GM20431 (cell line): ENCODE results near the gene LTA4H.

Experiments used
- in situ Hi-C: fragments of 300-500 bp; cut with MseI, MboI; formaldehyde crosslinking; loops from one replicate; pipeline ENCODE4 v1.15.0; 2020; ENCODE audit warnings: low sequenced_read_pairs; ENCODE audit not compliant: unreplicated experiment

The LTA4H gene

DNA sequence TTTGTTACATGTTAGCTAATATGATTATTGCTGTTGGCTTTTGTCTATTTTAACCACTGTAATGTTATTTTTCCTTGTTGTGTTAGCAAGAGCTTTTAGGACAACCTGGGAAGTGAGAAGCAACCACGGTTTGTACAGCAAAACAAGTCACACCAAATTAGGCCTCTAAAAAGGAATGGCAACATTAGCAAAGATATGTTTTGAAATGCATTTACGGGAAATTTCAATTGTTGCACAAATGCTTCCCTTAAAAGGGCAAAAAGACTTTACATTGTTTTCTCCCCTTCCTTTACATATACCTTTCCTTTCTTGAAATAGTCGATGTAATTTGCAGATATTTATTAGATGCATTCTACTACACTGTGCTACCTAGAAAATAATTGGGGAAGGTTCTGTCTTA, 4.1 kb upstream of the LTA4H start:
- in situ Hi-C loops: no loop called here

DNA sequence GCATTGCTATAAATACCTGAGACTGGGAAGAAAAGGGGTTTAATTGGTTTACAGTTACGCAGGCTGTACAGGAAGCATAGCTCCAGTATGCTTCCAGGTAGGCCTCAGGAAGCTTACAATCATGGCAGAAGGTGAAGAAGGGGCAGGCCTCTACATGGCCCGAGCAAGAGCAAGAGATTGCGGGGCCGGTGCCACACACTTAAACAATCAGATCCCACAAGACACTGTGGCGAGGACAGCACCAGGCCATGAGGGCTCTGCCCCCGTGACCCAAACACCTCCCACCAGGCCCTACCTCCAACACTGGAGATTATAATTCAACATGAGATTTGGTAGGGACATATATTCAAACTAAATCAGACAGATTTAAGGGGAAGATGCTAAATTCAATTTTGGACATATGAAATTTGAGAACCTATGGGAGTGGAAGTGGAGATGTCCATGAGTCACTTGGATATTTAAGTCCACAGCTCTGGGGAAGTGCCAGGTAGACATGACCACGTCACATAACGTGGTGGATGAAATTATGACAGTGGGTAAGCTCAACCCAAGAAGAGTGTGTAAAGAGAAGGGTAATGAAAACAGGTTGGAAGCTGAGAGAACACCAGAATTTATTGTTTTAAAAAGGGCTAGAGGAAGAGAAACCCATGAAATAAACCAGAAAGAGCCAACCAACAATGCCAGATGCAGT, 1.5 kb upstream of the LTA4H start:
- in situ Hi-C loops: no loop called here

DNA sequence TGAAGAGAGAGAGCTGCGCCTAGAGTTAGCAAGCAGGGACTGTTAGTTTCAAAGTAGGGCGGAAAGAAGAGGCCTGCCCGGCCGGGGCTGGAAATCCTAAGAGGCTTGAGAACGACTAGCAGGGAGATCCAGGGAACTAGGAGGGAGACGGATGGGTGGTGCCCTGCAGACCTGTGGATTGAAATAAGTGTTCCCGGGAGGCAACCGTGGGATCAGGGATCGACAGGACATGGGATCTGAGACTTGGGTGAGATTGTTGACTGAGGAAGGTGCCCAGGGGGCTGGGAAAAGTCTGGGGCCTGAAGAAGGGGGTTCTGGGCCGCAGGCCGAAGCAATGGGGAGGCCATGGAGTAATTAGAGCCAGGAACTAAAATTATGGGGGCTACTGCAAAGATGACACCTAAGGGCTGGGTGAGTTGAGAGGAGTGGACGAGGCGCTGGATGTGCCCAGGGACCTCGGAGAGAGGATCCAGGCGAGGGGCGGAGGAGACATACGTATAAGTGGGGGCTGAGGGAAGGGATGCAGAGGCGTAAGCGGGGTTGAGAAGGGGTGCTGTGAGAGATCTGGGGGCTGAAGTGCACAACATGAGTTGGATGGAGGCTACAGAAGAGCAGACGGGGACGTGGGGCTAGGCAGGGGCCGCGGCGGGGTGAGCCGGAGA, 635 bp downstream of the LTA4H start:
- in situ Hi-C loops: no loop called here

DNA sequence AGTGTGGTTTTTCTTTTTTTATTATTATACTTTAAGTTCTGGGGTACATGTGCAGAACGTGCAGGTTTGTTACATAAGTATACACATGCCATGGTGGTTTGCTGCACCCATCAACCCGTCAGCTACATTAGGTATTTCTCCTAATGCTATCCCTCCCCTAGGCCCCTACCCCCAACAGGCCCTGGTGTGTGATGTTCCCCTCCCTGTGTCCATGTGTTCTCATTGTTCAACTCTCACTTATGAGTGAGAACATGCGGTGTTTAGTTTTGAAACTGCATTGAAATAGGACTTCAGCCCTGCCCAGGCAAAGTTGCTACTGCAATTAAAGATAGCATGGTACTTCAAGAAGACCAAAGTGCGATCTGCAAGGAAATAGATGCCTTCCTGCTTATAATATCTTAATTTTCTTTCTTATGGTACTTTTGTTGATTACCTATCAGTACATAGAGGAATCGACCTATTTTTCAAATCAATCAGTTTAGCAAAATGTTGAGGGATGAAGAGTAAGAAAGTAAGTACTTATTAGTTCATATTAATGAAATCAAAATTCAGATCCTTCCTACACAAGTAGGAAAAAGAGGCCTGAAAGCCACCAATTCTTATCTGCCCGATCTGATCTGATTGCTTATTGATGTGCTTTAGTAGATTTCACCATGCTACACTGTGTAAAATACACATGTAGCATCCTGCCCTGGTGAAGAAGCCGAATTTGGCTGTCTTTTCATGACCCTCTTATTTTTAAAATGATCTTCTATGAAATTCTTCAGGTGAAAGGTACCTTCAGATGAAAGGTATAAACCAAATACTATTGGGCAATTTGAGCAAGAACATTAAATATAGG, 1.6 kb downstream of the LTA4H start:
- in situ Hi-C loops: no loop called here

DNA sequence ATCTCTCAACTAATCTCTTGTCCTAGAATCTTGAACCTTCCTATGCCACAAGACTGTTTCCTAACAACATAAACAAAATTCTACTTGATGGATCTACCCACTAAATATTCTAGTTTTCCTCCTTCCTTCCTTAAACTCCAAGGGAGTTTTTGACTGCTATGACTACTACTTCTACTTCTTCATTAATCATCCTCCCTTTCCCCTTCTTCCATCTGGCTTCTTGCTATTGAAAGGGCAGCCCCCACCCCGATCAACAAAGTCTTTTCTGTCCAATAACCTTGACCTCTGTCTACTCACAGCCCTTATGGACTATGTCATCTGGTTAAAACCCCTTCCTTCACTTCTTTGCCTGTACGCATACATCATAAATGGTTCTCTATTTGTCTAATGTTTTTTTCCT, 5.6 kb downstream of the LTA4H start:
- in situ Hi-C loops: no loop called here

DNA sequence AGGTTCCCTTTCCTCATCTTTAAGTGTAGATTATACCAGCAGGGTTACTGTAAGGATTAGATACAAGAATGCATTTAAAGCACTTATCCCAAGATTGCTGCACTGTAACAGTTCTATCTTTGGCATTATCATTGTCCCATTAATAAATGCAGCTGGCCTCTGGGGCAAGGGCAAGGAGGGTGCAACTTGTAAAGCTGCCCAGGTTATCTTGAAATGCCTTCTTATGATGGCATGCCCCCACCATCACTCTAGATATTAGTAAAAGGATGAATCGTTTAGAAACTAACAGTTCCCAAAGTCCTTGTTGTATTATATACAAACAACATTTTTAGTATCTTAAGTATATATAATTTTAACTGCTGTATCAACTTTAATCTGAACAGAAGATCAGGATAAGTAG, 6.8 kb downstream of the LTA4H start:
- in situ Hi-C loops: no loop called here

DNA sequence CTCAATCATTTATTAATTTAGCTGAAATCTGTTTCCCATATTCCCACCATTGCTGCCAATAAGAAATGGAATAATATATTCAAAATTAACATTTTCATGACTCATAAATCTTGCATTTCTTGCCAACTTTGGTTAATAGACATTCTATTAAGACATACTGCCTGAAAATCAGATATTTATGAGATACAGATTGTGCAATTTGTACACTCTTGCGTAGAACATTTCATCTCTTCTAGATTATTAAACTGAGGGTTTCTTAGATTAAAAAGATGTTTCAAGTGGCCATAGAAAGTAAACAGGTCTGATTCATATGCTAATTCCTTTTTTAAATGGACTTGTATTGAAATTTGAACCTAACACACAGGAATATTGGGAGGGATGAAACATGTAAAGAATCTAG, 9.1 kb downstream of the LTA4H start:
- in situ Hi-C loops: no loop called here

DNA sequence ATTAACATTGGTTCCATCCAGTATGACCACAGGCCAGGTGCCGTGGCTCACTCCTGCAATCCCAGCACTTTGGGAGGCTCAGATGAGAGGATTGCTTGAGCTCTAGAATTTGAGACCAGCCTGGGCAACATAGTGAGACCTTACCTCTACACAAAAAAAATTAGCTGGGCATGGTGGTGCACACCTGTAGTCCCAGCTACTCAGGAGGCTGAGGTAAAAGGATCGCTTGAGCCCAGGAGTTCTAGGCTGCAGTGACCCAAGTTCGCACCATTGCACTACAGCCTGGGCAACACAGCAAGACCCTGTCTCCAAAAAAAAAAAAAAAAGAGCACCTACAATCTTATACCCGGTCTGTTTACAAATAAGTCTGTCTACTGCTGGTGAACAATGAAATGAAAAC, 9.9 kb downstream of the LTA4H start:
- in situ Hi-C loops: no loop called here

DNA sequence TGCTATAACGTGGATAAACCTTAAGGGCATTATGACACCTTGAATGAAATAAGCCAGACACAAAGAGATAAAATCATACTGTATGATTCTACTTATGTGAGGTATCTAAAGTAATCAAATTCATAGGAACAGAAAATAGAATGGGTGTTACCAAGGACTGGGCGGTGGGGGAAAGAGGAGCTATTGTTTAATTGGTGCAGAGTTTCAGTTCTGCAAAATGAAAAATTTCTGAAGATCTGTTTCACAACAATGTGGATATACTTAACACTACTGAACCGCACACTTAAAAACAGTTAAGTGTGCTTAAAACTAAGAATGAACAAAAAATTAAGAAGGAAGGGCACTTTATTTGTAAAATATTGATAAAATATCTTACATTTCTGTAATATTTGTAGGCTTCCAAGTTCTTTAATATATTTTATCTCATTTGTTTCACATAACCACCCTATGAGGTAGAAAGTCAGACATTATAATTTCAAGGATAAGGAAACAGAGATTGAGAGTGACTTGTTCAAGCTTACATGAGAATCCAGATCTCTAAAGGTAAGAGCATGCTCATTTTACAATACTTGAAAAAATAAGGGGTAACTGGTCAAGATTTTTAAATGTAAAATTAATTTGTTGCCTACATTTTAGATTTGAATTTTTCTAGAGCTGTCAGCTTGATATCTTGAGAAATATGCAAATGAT, 14.9 kb downstream of the LTA4H start:
- in situ Hi-C loops: no loop called here

DNA sequence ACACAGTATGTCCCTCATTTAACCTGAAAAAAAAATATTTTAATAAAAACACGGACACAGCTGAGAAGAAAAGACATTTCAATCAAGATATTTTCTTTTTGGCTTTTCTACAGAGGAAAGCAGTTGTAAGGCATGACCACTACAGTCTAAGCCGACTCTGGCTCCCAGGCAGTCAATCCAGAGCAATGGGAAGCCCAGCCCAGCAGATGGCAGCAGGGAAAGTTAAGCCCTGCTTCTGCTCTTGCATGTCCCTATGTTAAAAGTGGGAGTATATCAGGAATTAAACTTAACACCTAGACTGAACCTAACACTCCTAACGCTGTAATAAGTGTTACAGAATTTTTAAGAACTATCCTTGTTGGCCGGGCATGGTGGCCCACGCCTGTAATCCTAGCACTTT, 19.7 kb downstream of the LTA4H start:
- in situ Hi-C loops: no loop called here

DNA sequence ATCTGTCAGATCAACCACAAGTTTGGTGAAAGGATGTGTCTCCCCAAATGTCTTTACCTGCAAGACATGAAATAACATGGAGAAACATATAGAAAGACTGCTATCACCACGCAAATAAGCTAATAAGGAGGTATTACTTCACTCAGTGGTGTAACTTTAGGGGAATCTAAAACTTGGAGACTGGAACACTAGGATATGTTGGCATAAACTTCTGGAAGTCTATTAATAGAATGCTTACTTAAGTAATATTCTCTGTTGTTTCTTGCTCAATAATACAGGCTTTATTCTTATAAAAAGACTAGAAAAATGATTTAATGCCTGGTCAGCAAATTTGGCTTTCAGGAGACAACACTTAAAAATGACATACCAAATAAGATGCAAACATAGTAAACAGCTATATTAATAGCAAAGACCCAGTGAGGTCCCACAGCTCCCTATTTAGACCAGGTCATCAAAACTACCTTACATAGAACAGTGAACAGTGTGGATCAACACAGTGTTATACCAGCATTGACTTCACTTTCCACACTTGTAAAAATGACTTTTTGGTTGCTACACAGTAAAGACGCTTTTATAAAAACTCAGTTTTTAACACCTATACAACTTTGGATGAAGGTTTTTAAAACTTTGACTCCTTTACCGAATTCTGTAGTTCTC, 20.3 kb downstream of the LTA4H start:
- in situ Hi-C loops: no loop called here

DNA sequence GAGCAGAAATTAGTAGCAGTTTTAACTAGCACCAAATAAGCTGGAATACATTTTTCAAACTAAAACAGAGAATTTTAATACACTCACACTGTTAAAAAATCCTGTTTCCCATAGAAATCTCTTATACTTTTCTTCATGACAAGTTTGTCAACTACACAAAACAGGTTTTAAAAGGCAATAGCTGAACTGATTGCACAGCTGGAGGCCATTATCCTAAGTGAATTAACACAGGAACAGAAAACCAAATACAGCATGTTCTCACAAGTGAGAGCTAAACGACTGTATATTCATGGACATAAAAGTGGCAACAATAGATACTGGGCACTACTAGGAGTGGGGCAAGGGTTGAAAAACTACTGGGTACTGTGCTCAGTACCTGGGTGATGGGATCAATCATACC, 27.7 kb downstream of the LTA4H start:
- in situ Hi-C loops: no loop called here

DNA sequence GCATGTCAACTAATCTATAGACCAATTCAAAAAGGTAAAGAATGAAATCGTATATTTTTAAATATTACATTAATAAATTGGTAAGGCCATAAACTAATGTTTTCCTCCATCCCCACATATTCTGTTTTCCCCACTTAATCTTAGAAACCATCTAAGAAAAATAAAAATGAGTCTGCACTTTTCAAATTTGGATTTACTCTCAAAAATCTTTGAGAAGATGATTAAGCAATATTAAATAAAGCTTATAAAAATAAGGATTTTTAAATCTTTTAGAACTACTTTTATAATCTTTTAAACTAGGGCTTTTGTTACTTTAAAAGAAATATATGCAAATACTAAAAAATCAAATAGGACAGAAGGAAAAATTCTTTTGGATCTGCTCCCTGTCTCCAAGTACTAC, 28.7 kb downstream of the LTA4H start:
- in situ Hi-C loops: no loop called here

DNA sequence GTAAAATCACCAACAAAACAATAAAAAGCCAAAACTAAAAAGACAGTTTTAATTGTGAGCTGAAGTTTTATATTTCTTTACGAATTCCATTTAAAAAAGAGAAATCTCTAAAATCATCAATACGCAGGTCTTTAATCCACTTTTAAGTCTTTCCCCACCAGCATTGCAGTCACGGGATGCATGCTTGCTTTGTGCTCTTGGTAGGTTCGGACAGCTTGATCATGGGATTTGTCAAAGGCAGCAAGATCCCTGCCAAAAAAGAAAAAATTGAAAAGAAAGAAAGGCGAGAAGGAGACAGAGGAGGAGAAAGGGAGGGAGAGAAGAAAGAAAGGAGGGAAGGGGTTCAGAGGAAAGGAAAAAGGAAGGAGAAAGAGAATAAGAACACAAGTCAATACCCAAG, 34.5 kb downstream of the LTA4H start:
- in situ Hi-C loops: no loop called here

DNA sequence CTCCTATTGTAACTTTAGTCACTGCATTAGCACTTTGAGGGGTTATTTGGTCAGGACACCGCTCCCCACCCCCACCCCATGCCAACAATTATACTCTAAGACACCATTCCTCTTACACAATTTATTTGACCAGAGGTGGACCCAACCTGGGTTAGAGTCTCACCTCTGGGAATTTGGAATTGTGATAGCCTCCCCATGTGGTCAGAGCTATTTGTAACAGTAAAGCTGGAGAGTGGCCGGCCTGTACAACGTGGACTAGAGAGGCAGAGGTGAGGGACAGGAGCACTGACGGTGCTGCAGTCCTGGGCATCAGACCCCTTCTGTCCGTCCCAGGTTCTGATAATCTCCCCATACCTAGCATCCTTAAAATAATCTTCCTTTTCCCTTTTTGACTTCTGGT, 35.9 kb downstream of the LTA4H start:
- in situ Hi-C loops: no loop called here

DNA sequence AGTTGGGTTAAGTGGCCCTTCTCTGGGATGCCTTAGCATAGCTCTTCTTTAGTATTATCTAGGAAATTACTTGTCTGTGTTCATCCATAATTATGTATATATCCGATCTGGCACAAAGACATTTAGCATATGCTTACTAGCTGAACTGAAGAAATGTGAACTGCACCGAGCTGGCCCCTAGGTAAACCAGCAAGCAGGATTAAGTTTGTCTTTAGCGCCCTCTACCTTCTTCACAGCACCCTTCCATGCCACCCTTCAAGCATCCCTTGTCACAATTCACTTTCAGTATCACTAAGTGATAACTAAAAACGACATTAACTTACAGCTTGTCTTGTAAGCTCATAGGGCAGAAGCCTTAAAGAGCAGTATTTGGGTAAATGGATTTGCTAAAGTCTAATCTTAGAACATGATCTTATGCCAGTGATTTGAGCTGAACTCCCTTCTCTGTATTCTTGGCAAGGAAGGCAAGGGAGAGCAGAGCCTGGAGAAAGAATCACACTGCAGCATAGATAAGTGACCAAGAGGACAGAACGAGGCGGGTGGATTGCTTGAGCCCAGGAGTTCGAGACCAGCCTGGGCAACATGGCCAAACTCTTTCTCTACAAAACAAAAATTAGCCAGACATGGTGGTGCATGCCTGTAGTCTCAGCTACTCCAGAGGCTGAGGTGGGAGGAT, 36.6 kb downstream of the LTA4H start:
- in situ Hi-C loops: no loop called here

DNA sequence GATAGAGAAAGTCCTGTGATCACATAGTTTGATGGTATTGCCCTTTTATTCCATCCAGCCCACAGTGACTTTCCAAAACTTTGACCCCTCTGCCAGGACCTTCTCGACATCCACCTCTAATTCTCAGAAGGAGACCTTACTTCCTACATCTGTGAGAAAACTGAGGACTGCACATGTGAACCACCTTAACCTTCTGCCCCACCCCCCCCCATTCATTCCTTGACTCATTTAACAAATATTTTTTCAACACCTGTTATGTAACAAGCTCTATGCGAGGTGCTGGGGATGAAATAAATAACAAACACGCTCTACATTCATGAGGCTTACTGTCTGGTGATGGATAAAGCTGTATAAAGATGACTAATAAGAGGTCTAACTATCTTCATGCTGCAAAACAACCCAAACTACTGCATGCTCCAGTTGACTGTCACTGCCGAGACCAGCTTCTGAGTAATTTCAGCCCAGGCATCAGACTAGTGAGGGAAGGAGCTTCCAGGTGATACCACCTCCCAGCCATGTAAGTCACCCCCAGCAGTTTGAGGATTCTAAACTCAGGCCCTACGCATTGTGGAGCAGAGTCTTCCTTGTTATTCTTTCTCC, 37.4 kb downstream of the LTA4H start:
- in situ Hi-C loops: no loop called here

DNA sequence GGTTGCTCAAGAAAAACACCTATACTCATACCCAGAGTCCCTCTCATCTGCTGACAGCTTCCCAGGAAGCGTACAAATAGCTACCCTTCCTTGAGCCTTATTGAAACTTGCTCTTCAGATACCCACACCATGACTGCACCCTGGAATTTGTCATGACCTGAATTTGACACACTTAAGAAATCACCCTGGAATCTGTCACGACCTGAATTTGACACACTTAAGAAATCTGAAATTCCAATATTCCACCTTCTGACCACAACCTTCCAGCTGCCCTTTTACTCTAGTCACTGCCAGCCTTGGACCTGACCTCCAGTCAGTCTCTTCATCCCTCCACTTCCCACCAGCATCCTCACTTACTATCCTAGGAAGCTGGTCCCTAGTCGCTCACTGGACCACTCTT, 38.1 kb downstream of the LTA4H start:
- in situ Hi-C loops: no loop called here

DNA sequence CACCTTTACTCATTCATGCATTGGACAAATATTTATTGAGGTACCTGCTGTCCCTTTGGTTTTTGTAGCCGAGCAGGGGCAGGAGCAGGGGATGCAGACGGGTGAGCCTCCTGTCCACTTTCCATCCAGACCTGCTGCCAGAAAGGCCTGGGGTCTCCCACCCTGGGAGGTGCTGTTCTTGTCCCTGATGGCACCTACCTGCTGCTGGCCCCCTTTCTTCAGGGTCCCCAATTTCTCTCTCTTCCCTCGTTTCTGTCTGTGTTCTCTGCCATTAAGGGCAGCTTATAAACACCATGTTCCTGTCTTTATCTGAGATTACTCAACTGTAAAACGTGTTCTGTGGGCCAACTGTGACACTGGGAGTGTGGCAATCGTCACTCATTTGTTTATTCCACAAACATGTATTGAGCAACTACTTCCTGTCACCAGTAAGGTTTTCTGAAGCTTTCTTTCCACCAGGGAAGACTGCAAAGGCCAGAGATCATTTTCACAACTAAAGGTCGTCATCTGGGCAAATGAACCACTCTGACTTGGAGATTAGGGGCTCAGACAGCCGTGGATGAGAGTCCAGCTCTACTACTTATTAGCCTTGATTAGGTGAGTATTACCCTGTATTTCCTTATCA, 39.2 kb downstream of the LTA4H start, which contains the start of gene HAL:
HAL (minus strand) TSS at position 311 of the 625 bp plus-strand sequence. CDS start 434 bp downstream, outside the sequence.
- in situ Hi-C loops: no loop called here
